HCEC 1CT (cell line): ENCODE results near the gene RBM10.

Experiments used
- DNase-seq: peaks from one replicate; pipeline ENCODE4 v3.0.0-alpha.2; 2017

The RBM10 gene

GRCh38 chrX:47151435-47151834 is 6.4 kb downstream of the RBM10 start:
- DNase-seq = no peak

GRCh38 chrX:47156611-47157520 is 11.8 kb downstream of the RBM10 start:
- DNase-seq = no peak

GRCh38 chrX:47158131-47158530 is 13.1 kb downstream of the RBM10 start:
- DNase-seq = no peak

- DNase-seq = no peak
These were observed 13.8 kb downstream of the RBM10 start for GRCh38 chrX:47158781-47159180.

- DNase-seq = no peak
These were observed 15.8 kb downstream of the RBM10 start for GRCh38 chrX:47160781-47161180.

- no peak for DNase-seq
These were observed 18.0 kb downstream of the RBM10 start for GRCh38 chrX:47162927-47163583.

GRCh38 chrX:47164420-47164819 is 19.4 kb downstream of the RBM10 start:
- DNase-seq = no peak

GRCh38 chrX:47166126-47166525 is 21.1 kb downstream of the RBM10 start:
- no peak for DNase-seq

- DNase-seq = no peak
These were observed 23.6 kb downstream of the RBM10 start for GRCh38 chrX:47168495-47169073.

- DNase-seq = no peak
These were observed 24.3 kb downstream of the RBM10 start for GRCh38 chrX:47169273-47169672.

GRCh38 chrX:47169726-47170515 is 24.9 kb downstream of the RBM10 start:
- no peak for DNase-seq

- no peak for DNase-seq
These were observed 26.1 kb downstream of the RBM10 start for GRCh38 chrX:47170861-47171692.

- DNase-seq = no peak
These were observed 27.0 kb downstream of the RBM10 start for GRCh38 chrX:47171996-47172395.

GRCh38 chrX:47172549-47172948 is 27.5 kb downstream of the RBM10 start:
- no peak for DNase-seq

- DNase-seq = no peak
These were observed 28.2 kb downstream of the RBM10 start for GRCh38 chrX:47172971-47173792.

- no peak for DNase-seq
These were observed 29.4 kb downstream of the RBM10 start for GRCh38 chrX:47174376-47174775.

GRCh38 chrX:47174846-47175587 is 30.0 kb downstream of the RBM10 start:
- no peak for DNase-seq

- no peak for DNase-seq
These were observed 30.6 kb downstream of the RBM10 start for GRCh38 chrX:47175588-47175980.

- no peak for DNase-seq
These were observed 31.2 kb downstream of the RBM10 start for GRCh38 chrX:47176101-47176740.

GRCh38 chrX:47177079-47177478 is 32.1 kb downstream of the RBM10 start:
- DNase-seq = no peak
